Measurements from ENCODE around the gene TIMM13. TPM values are rescaled to one million over a fixed set of nuclear protein-coding genes. Genes with fewer than 3 reads are reported as not detected.

TIMM13 gene
- total RNA-seq, 4 donors from 2014 or later, result 10.8 to 54.9 (median 30.8) TPM

- Histone ChIP-seq H3K36me3 (no peaks in the 10 kb centered on the region), H3K4me1 (peaks cover 12 to 27% (median 22%) of the 10 kb centered on the region in 4 donors), H3K9me3 (no peaks in the 10 kb centered on the region), H3K4me3 (no peak overlapping the region), H3K27ac (no peak overlapping the region), H3K27me3 (no peaks in the 10 kb centered on the region)
- whole genome bisulfite sequencing, 2 donors (ENCODE audit: low coverage in 1 of 2), result 80 to 82% methylated on average over 1 to 19 of the region's 19 CpGs
- intact Hi-C loops (cut with DNase I; ENCODE audit: low total_unique reads), result no loop called here
- DNase-seq, result no peak
- in situ Hi-C loops (cut with MboI; ENCODE audit: low pct_ligation_motif_present in 1 of 4, low pct_unique_long_range_greater_than_20kb in 1 of 4, low sequenced_read_pairs in 3 of 4), result no loop called here
- no peak for TF ChIP-seq POLR2AphosphoS5 (IDR thresholded peaks at IDR 0.05)
- no peak for TF ChIP-seq CTCF (IDR thresholded peaks at IDR 0.05)
- TF ChIP-seq POLR2A (IDR thresholded peaks at IDR 0.05), result no peak
- no peak for TF ChIP-seq EP300 (IDR thresholded peaks at IDR 0.05; ENCODE audit: low read depth)
These were observed 4.1 kb downstream of the TIMM13 start for GRCh38 chr19:2423071-2423914.

- H3K4me3 ChIP-seq, result no peak overlapping the region
- H3K27me3 ChIP-seq, result no peaks in the 10 kb centered on the region
- intact Hi-C loops (cut with DNase I; ENCODE audit: low total_unique reads) (no loop called here), in situ Hi-C loops (cut with MboI; ENCODE audit: low pct_ligation_motif_present in 1 of 4, low pct_unique_long_range_greater_than_20kb in 1 of 4, low sequenced_read_pairs in 3 of 4) (no loop called here)
- no peak for DNase-seq
- H3K36me3 ChIP-seq, result no peaks in the 10 kb centered on the region
- TF ChIP-seq CTCF (IDR thresholded peaks at IDR 0.05) (no peak), EP300 (IDR thresholded peaks at IDR 0.05; ENCODE audit: low read depth) (no peak), POLR2A (IDR thresholded peaks at IDR 0.05) (no peak), POLR2AphosphoS5 (IDR thresholded peaks at IDR 0.05) (no peak)
- 92% methylated on average over 23 of the region's 23 CpGs; no CpG with 5 or more reads in 1 of the 2 donors for WGBS, 2 donors (ENCODE audit: low coverage in 1 of 2)
- no peak overlapping the region for H3K27ac ChIP-seq
- no peaks in the 10 kb centered on the region for H3K9me3 ChIP-seq
- H3K4me1 ChIP-seq, result peaks cover 10 to 20% (median 16%) of the 10 kb centered on the region in 4 donors
These were observed 5.6 kb downstream of the TIMM13 start for GRCh38 chr19:2421581-2422306.

GRCh38 chr19:2420490-2420889, 6.9 kb downstream of the TIMM13 start:
- H3K9me3 ChIP-seq, result no peaks in the 10 kb centered on the region
- intact Hi-C loops (cut with DNase I; ENCODE audit: low total_unique reads), result no loop called here
- 92 to 100% methylated on average over 1 to 2 of the region's 2 CpGs for WGBS, 2 donors (ENCODE audit: low coverage in 1 of 2)
- peaks cover 0 to 7% (median 3%) of the 10 kb centered on the region in 4 donors for H3K4me1 ChIP-seq
- TF ChIP-seq POLR2AphosphoS5 (IDR thresholded peaks at IDR 0.05) (no peak), EP300 (IDR thresholded peaks at IDR 0.05; ENCODE audit: low read depth) (no peak), POLR2A (IDR thresholded peaks at IDR 0.05) (no peak), CTCF (IDR thresholded peaks at IDR 0.05) (no peak)
- no peak for DNase-seq
- H3K27me3 ChIP-seq, result no peaks in the 10 kb centered on the region
- H3K4me3 ChIP-seq, result no peak overlapping the region
- no peaks in the 10 kb centered on the region for H3K36me3 ChIP-seq
- in situ Hi-C loops (cut with MboI; ENCODE audit: low pct_ligation_motif_present in 1 of 4, low pct_unique_long_range_greater_than_20kb in 1 of 4, low sequenced_read_pairs in 3 of 4), result no loop called here
- H3K27ac ChIP-seq, result no peak overlapping the region

GRCh38 chr19:2419754-2420153, 7.6 kb downstream of the TIMM13 start:
- in situ Hi-C loops (cut with MboI; ENCODE audit: low pct_ligation_motif_present in 1 of 4, low pct_unique_long_range_greater_than_20kb in 1 of 4, low sequenced_read_pairs in 3 of 4) (no loop called here), intact Hi-C loops (cut with DNase I; ENCODE audit: low total_unique reads) (no loop called here)
- Histone ChIP-seq H3K27ac (no peak overlapping the region), H3K27me3 (no peaks in the 10 kb centered on the region), H3K36me3 (no peaks in the 10 kb centered on the region), H3K9me3 (no peaks in the 10 kb centered on the region), H3K4me1 (peaks cover 0 to 3% (median under 1%) of the 10 kb centered on the region in 4 donors), H3K4me3 (no peak overlapping the region)
- no peak for TF ChIP-seq POLR2A (IDR thresholded peaks at IDR 0.05)
- 85 to 100% methylated on average over 2 to 6 of the region's 7 CpGs for WGBS, 2 donors (ENCODE audit: low coverage in 1 of 2)
- DNase-seq, result no peak
